ENCODE results near the gene EDARADD.

EDARADD gene

GRCh38 chr1:236433819-236434315, 39.8 kb downstream of the EDARADD start:
- Histone ChIP-seq H3K4me3 (ENCODE audit: low read length) (no peak overlapping the region), H3K4me2 (ENCODE audit: low read length) (no peak overlapping the region), H3K4me1 (ENCODE audit: low read length) (peaks cover 6% of the 10 kb centered on the region), H2AFZ (ENCODE audit: low read depth, low read length) (no peak overlapping the region), H4K20me1 (ENCODE audit: insufficient read depth, low read length) (no peaks in the 10 kb centered on the region), H3K9ac (ENCODE audit: low read length) (no peak overlapping the region), H3K79me2 (ENCODE audit: low read length) (no peaks in the 10 kb centered on the region), H3K9me3 (ENCODE audit: insufficient read depth, low read length) (no peaks in the 10 kb centered on the region), H3K27me3 (ENCODE audit: low read depth, low read length) (peaks cover 22% of the 10 kb centered on the region), H3K27ac (ENCODE audit: low read length) (no peak overlapping the region), H3K36me3 (replicated peaks; ENCODE audit: low read depth, low read length) (no peaks in the 10 kb centered on the region)
- TF ChIP-seq CTCF (IDR thresholded peaks at IDR 0.05; ENCODE audit: low read depth, low read length) = no peak
- no peak for TF ChIP-seq EZH2phosphoT487 (IDR thresholded peaks at IDR 0.05; ENCODE audit: low read depth)

GRCh38 chr1:236438614-236439013, 44.5 kb downstream of the EDARADD start:
- H3K4me1 ChIP-seq (ENCODE audit: low read length) = no peaks in the 10 kb centered on the region
- no peak overlapping the region for H3K4me2 ChIP-seq (ENCODE audit: low read length)
- no peak overlapping the region for H3K27ac ChIP-seq (ENCODE audit: low read length)
- peaks cover 55% of the 10 kb centered on the region for H3K27me3 ChIP-seq (ENCODE audit: low read depth, low read length)
- H3K9me3 ChIP-seq (ENCODE audit: insufficient read depth, low read length) = no peaks in the 10 kb centered on the region
- no peak overlapping the region for H2AFZ ChIP-seq (ENCODE audit: low read depth, low read length)
- H4K20me1 ChIP-seq (ENCODE audit: insufficient read depth, low read length) = no peaks in the 10 kb centered on the region
- no peak overlapping the region for H3K4me3 ChIP-seq (ENCODE audit: low read length)
- H3K36me3 ChIP-seq (replicated peaks; ENCODE audit: low read depth, low read length) = no peaks in the 10 kb centered on the region
- no peak overlapping the region for H3K9ac ChIP-seq (ENCODE audit: low read length)
- no peaks in the 10 kb centered on the region for H3K79me2 ChIP-seq (ENCODE audit: low read length)
- TF ChIP-seq EZH2phosphoT487 (IDR thresholded peaks at IDR 0.05; ENCODE audit: low read depth) = no peak
- TF ChIP-seq CTCF (IDR thresholded peaks at IDR 0.05; ENCODE audit: low read depth, low read length) = no peak

GRCh38 chr1:236440373-236440772, 46.3 kb downstream of the EDARADD start:
- H3K27me3 ChIP-seq (ENCODE audit: low read depth, low read length) = peaks cover 50% of the 10 kb centered on the region
- H3K27ac ChIP-seq (ENCODE audit: low read length) = no peak overlapping the region
- no peaks in the 10 kb centered on the region for H3K9me3 ChIP-seq (ENCODE audit: insufficient read depth, low read length)
- no peaks in the 10 kb centered on the region for H3K36me3 ChIP-seq (replicated peaks; ENCODE audit: low read depth, low read length)
- H3K4me3 ChIP-seq (ENCODE audit: low read length) = no peak overlapping the region
- no peak overlapping the region for H3K4me2 ChIP-seq (ENCODE audit: low read length)
- H3K9ac ChIP-seq (ENCODE audit: low read length) = no peak overlapping the region
- H3K4me1 ChIP-seq (ENCODE audit: low read length) = no peaks in the 10 kb centered on the region
- TF ChIP-seq EZH2phosphoT487 (IDR thresholded peaks at IDR 0.05; ENCODE audit: low read depth) (no peak), CTCF (IDR thresholded peaks at IDR 0.05; ENCODE audit: low read depth, low read length) (no peak)
- H3K79me2 ChIP-seq (ENCODE audit: low read length) = no peaks in the 10 kb centered on the region
- H4K20me1 ChIP-seq (ENCODE audit: insufficient read depth, low read length) = no peaks in the 10 kb centered on the region
- H2AFZ ChIP-seq (ENCODE audit: low read depth, low read length) = no peak overlapping the region

- H3K27ac ChIP-seq (ENCODE audit: low read length) = no peak overlapping the region
- no peaks in the 10 kb centered on the region for H3K9me3 ChIP-seq (ENCODE audit: insufficient read depth, low read length)
- no peaks in the 10 kb centered on the region for H3K36me3 ChIP-seq (replicated peaks; ENCODE audit: low read depth, low read length)
- H3K79me2 ChIP-seq (ENCODE audit: low read length) = no peaks in the 10 kb centered on the region
- H2AFZ ChIP-seq (ENCODE audit: low read depth, low read length) = no peak overlapping the region
- H3K27me3 ChIP-seq (ENCODE audit: low read depth, low read length) = peaks cover 23% of the 10 kb centered on the region
- H3K4me3 ChIP-seq (ENCODE audit: low read length) = no peak overlapping the region
- TF ChIP-seq CTCF (IDR thresholded peaks at IDR 0.05; ENCODE audit: low read depth, low read length) = no peak
- no peak for TF ChIP-seq EZH2phosphoT487 (IDR thresholded peaks at IDR 0.05; ENCODE audit: low read depth)
- H3K9ac ChIP-seq (ENCODE audit: low read length) = no peak overlapping the region
- no peak overlapping the region for H3K4me2 ChIP-seq (ENCODE audit: low read length)
- H3K4me1 ChIP-seq (ENCODE audit: low read length) = no peaks in the 10 kb centered on the region
- no peaks in the 10 kb centered on the region for H4K20me1 ChIP-seq (ENCODE audit: insufficient read depth, low read length)
Observed at GRCh38 chr1:236450779-236451178, 56.7 kb downstream of the EDARADD start.

All from OCI-LY3 (cell line).